ENCODE data around the gene GALNT3.

- no peak for TF ChIP-seq CTCF (IDR thresholded peaks at IDR 0.05)
- no peak for TF ChIP-seq POLR2A (IDR thresholded peaks at IDR 0.05)
Measured at GRCh38 chr2:165706960-165707487, 87.0 kb downstream of the GALNT3 start.
